Measurements from ENCODE around the gene NADSYN1. TPM values are rescaled to one million over a fixed set of nuclear protein-coding genes. Genes with fewer than 3 reads are reported as not detected.
A peak's percentile ranks its signal among the peaks of the same experiment; 100 is the strongest.

NADSYN1 gene
- total RNA-seq, 2 donors from 2014 or later: 56.6 to 80.2 TPM

DNA sequence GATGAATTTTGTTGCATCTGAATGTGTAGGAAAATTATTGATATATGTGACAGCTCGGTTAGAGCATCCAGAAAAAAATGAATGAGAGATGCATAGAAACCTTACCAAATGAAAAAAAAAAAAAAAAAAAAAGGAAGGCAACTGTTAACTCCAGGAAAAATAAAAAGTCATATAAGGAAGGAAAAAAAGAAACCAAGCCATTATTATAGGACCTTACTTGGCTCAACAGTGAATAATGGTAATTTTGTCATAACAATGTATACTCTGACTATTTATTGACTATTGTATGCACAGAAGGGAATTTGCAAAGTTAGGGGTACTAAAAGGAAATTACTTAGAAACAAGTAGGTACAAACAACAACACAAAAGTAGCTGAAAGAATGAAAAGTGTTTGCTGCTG, 6.9 kb upstream of the NADSYN1 start:
- no peak for DNase-seq (ENCODE audit: low spot score)
- Histone ChIP-seq H3K27ac (no peak overlapping the region), H3K36me3 (peaks cover 0 to 1% of the 10 kb centered on the region in 2 donors), H3K4me3 (no peak overlapping the region), H3K27me3 (replicated peaks; ENCODE audit: insufficient read depth) (no peaks in the 10 kb centered on the region), H3K9me3 (no peaks in the 10 kb centered on the region), H3K4me1 (replicated peaks) (peaks cover 8% of the 10 kb centered on the region)
- intact Hi-C loops (cut with DNase I): no loop called here
- TF ChIP-seq, protein P1, sequence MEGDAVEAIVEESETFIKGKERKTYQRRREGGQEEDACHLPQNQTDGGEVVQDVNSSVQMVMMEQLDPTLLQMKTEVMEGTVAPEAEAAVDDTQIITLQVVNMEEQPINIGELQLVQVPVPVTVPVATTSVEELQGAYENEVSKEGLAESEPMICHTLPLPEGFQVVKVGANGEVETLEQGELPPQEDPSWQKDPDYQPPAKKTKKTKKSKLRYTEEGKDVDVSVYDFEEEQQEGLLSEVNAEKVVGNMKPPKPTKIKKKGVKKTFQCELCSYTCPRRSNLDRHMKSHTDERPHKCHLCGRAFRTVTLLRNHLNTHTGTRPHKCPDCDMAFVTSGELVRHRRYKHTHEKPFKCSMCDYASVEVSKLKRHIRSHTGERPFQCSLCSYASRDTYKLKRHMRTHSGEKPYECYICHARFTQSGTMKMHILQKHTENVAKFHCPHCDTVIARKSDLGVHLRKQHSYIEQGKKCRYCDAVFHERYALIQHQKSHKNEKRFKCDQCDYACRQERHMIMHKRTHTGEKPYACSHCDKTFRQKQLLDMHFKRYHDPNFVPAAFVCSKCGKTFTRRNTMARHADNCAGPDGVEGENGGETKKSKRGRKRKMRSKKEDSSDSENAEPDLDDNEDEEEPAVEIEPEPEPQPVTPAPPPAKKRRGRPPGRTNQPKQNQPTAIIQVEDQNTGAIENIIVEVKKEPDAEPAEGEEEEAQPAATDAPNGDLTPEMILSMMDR (IDR thresholded peaks at IDR 0.05): no peak
- TF ChIP-seq POLR2AphosphoS5 (IDR thresholded peaks at IDR 0.05): no peak
- TF ChIP-seq POLR2A (IDR thresholded peaks at IDR 0.05): no peak
- WGBS: 97% methylated on average over 1 of the region's 1 CpG

DNA sequence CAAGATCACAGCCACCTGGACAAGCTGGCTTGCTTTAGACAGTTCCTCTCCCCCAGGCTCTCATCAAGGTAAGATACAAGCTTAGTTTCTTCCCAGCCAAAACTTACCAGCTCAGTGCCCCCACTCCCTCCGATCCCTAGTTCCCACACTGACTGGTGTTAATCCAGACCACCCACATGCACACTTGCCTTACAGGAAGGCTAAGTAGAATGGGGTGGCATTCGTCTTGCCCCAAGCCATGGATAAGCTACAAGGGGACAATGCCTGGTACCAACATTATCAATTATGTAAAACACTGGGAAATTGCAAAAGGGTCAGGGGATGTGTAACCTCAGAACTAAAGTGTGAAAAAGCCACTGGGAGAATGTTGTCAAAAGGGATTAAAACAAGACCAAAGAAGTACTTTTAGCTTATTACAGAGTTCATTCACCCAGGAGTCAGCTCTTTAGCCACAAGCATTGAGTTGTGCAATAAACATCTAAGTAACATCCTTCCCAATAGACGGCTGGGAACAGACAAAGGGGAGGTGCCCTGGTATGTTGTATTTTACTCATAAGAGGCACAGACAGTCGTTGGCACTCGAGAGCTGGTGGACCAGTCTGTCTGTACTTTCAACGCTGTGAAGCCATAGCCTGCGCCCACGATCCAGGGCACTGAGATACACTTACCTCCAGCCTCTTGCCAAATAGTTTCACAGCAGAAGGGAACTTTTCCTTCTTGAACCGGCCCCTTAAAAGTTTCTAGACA, 5.9 kb upstream of the NADSYN1 start:
- intact Hi-C loops (cut with DNase I): no loop called here

DNA sequence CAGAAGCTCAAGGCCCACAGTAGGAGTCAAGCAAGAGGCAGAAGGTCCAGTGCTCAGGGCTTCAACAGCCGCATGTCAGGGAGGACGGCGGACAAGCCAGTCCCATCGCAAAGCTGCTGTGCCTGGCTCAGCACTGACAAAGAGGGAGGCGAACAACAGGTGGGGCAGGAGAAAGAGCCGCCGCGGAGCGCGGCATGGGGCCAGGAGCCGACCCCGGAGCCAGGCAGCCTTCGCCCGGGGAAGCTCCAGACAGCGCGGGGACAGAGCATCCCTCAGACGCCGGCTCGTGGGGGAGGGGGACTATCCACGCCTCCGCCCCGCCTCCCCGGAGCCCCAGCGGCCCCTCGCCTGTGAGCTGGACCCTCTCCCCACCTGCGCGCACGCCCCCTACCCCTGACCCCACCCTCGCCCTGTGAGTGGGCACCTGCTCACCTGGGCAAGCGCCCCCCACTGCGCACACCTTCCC, 5.2 kb upstream of the NADSYN1 start:
- H3K27me3 ChIP-seq (replicated peaks; ENCODE audit: insufficient read depth): no peaks in the 10 kb centered on the region
- peaks cover 12% of the 10 kb centered on the region for H3K4me1 ChIP-seq (replicated peaks)
- no peak for DNase-seq (ENCODE audit: low spot score)
- peak overlapping the region; percentile 70 to 71 for H3K4me3 ChIP-seq
- WGBS: 2% methylated on average over 23 of the region's 31 CpGs
- H3K36me3 ChIP-seq: no peaks in the 10 kb centered on the region
- H3K9me3 ChIP-seq: no peaks in the 10 kb centered on the region
- intact Hi-C loops (cut with DNase I): no loop called here
- H3K27ac ChIP-seq: peak overlapping the region; percentile 85 to 89
- TF ChIP-seq POLR2AphosphoS5 (IDR thresholded peaks at IDR 0.05): no peak

More for the DNA sequence above, 5.9 kb upstream of the NADSYN1 start:
- Histone ChIP-seq H3K4me3 (peak overlapping the region; percentile 70 to 71), H3K36me3 (no peaks in the 10 kb centered on the region), H3K9me3 (no peaks in the 10 kb centered on the region), H3K27me3 (replicated peaks; ENCODE audit: insufficient read depth) (no peaks in the 10 kb centered on the region), H3K4me1 (replicated peaks) (peaks cover 12% of the 10 kb centered on the region), H3K27ac (peak overlapping the region; percentile 85 to 89)
- peak; percentile 53 for TF ChIP-seq POLR2AphosphoS5 (IDR thresholded peaks at IDR 0.05)
- TF ChIP-seq, protein P1 (IDR thresholded peaks at IDR 0.05): no peak
- WGBS: 42% methylated on average over 9 of the region's 9 CpGs
- DNase-seq (ENCODE audit: low spot score): peak; percentile 60

DNA sequence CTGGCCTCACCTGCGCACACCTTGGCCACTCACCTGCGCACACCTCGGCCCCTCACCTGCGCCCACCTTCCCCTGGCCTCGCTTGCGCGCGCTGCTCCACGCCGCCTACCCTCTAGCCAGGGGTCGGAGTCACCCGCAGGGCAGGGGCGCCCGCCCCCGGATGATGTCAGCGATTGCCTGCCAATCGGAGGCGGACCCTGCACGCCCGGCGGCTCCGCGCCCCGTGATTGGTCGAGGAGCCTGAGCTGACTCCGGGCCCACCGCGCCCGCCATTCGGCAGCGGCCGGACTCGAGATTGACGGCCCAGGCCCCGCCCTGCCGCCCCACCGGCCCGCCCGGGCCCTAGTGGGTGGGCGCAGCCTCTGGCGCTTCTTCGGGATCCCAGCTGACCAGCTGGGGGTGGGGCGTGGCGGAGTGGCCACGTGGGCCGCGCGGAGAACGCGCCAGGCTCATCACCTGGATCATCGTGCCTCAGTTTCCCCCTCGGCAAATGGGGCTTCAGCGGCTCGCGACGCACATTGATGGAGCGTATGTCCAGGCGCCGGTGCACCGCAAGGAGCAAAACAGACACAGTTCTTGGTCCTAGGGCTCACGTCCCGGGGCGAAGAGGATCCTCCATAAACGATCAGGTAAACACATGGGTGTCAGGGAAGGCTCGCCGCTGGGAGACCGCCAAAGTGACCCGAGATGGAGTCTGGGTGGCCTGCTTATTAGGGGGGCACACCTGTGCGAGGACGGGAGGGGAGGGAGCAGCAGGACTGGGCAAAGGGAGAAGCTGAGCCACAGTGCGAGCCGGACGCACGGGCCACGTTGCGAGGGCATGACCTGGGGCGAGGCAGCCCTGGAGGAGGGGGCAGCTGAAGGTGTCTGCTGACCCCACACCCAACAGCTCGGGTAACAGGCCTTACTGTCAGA, 4.5 kb upstream of the NADSYN1 start, which contains the start of gene DHCR7:
Gene DHCR7 (minus strand): TSS at position 137 of the 915 bp plus-strand sequence. CDS start 3,441 bp downstream, outside the sequence.
- peak; percentile 94 for DNase-seq (ENCODE audit: low spot score)
- H3K36me3 ChIP-seq: no peaks in the 10 kb centered on the region
- H3K9me3 ChIP-seq: no peaks in the 10 kb centered on the region
- peak within 1 kb of the TSS; percentile 70 to 71 for H3K4me3 ChIP-seq
- intact Hi-C loops (cut with DNase I): no loop called here
- WGBS: under 1% methylated on average over 32 of the region's 78 CpGs
- H3K4me1 ChIP-seq (replicated peaks): peaks cover 12% of the 10 kb centered on the region
- TF ChIP-seq, protein P1 (IDR thresholded peaks at IDR 0.05): peak in 1 of 4 experiments; percentile 38
- TF ChIP-seq POLR2A (IDR thresholded peaks at IDR 0.05): peak; percentile 55
- no peak for TF ChIP-seq POLR2AphosphoS5 (IDR thresholded peaks at IDR 0.05)
- peak within 1 kb of the TSS; percentile 85 to 89 for H3K27ac ChIP-seq
- no peaks in the 10 kb centered on the region for H3K27me3 ChIP-seq (replicated peaks; ENCODE audit: insufficient read depth)

DNA sequence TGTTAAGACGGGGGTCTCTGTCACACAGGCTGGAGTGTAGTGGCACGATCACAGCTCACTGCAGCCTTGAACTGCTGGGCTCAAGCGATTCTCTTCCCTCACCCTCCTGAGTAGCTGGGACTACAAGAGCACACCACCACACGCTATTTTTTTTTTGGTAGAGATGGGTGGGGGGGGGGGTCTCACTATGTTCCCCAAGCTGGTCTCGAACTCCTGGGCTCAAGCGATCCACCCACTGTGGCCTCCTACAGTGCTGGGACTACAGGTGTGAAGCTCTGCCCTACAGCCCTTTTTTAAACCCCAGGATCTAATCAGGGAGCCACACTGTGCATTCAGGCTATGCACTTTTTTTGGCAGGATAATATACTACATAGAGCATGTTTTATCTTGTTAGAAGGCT, 3.4 kb upstream of the NADSYN1 start:
- WGBS: 32% methylated on average over 6 of the region's 6 CpGs
- Histone ChIP-seq H3K36me3 (no peaks in the 10 kb centered on the region), H3K4me3 (peak overlapping the region in 1 of 2 donors; percentile 70), H3K4me1 (replicated peaks) (peaks cover 18% of the 10 kb centered on the region), H3K27ac (peak overlapping the region; percentile 85 to 89), H3K27me3 (replicated peaks; ENCODE audit: insufficient read depth) (no peaks in the 10 kb centered on the region), H3K9me3 (no peaks in the 10 kb centered on the region)
- TF ChIP-seq POLR2A (IDR thresholded peaks at IDR 0.05): no peak
- TF ChIP-seq, protein P1 (IDR thresholded peaks at IDR 0.05): no peak
- TF ChIP-seq POLR2AphosphoS5 (IDR thresholded peaks at IDR 0.05): no peak
- DNase-seq (ENCODE audit: low spot score): no peak
- intact Hi-C loops (cut with DNase I): no loop called here
